Measurements from ENCODE around the gene EHD4.

- no peak for TF ChIP-seq POLR2A (IDR thresholded peaks at IDR 0.05; ENCODE audit: extremely low read depth, insufficient read length)
- TF ChIP-seq, protein P1, sequence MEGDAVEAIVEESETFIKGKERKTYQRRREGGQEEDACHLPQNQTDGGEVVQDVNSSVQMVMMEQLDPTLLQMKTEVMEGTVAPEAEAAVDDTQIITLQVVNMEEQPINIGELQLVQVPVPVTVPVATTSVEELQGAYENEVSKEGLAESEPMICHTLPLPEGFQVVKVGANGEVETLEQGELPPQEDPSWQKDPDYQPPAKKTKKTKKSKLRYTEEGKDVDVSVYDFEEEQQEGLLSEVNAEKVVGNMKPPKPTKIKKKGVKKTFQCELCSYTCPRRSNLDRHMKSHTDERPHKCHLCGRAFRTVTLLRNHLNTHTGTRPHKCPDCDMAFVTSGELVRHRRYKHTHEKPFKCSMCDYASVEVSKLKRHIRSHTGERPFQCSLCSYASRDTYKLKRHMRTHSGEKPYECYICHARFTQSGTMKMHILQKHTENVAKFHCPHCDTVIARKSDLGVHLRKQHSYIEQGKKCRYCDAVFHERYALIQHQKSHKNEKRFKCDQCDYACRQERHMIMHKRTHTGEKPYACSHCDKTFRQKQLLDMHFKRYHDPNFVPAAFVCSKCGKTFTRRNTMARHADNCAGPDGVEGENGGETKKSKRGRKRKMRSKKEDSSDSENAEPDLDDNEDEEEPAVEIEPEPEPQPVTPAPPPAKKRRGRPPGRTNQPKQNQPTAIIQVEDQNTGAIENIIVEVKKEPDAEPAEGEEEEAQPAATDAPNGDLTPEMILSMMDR (IDR thresholded peaks at IDR 0.05; ENCODE audit: low read depth, low read length) = no peak
- TF ChIP-seq, protein P2, sequence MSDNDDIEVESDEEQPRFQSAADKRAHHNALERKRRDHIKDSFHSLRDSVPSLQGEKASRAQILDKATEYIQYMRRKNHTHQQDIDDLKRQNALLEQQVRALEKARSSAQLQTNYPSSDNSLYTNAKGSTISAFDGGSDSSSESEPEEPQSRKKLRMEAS (IDR thresholded peaks at IDR 0.05; ENCODE audit: low read depth, low read length) = no peak
- no peak for TF ChIP-seq MYC (IDR thresholded peaks at IDR 0.05; ENCODE audit: low read depth, low read length)
These were observed 75.0 kb downstream of the EHD4 start for GRCh38 chr15:41897363-41897799.
